Glutamatergic neuron (in vitro differentiated cells): ENCODE measurements around the gene ZNF670. TPM values are rescaled to one million over a fixed set of nuclear protein-coding genes. Genes with fewer than 3 reads are reported as not detected.
A peak's percentile ranks its signal among the peaks of the same experiment; 100 is the strongest.

Source experiments
- DNase-seq: peaks from one replicate; pipeline ENCODE4 v3.0.0; 2022
- H3K27ac Mint-ChIP-seq: one replicate; pipeline ENCODE4 v1.8.0; 2020; ENCODE audit warnings: mild to moderate bottlenecking, mixed read lengths, inconsistent platforms; ENCODE audit not compliant: unreplicated experiment
- H3K27me3 Mint-ChIP-seq: one replicate; pipeline ENCODE4 v1.8.0; 2020; ENCODE audit warnings: mild to moderate bottlenecking, moderate library complexity, mixed read lengths, inconsistent platforms; ENCODE audit not compliant: unreplicated experiment
- H3K36me3 Mint-ChIP-seq: one replicate; pipeline ENCODE4 v1.8.0; 2020; ENCODE audit warnings: mild to moderate bottlenecking, mixed read lengths, inconsistent platforms; ENCODE audit not compliant: unreplicated experiment
- H3K4me1 Mint-ChIP-seq: one replicate; pipeline ENCODE4 v1.8.0; 2020; ENCODE audit warnings: mild to moderate bottlenecking, low read depth, mixed read lengths, inconsistent platforms; ENCODE audit not compliant: unreplicated experiment
- H3K4me3 Mint-ChIP-seq: one replicate; pipeline ENCODE4 v1.8.0; 2020; ENCODE audit warnings: mild to moderate bottlenecking, mixed read lengths, inconsistent platforms; ENCODE audit not compliant: unreplicated experiment
- H3K9me3 Mint-ChIP-seq: one replicate; pipeline ENCODE4 v1.8.0; 2020; ENCODE audit warnings: mild to moderate bottlenecking, moderate library complexity, mixed read lengths, inconsistent platforms; ENCODE audit not compliant: unreplicated experiment
- CTCF ChIP-seq: fragments of 200-600 bp; sonication (generic); IDR thresholded peaks from one replicate; pipeline ENCODE4 v1.5.0; 2021; ENCODE audit not compliant: partially characterized antibody, unreplicated experiment
- total RNA-seq: library from RNA; stranded (reverse); fragmentation: NEBNext Ultra II Directional; extraction: Animal tissue kit (Norgen Biotek cat#: 25700); gene quantifications from one replicate; pipeline ENCODE4 v1.2.1, GENCODE V29; 2021; ENCODE audit not compliant: unreplicated experiment

The ZNF670 gene
- total RNA-seq, 1 donor from 2014 or later: 10.7 TPM

GRCh38 chr1:247104965-247105364 lies 26.4 kb upstream of the ZNF670 start:
- TF ChIP-seq CTCF: no peak
- H3K36me3 Mint-ChIP-seq: peaks cover 28% of the 10 kb centered on the region
- no peak for DNase-seq
- H3K9me3 Mint-ChIP-seq: peaks cover 23% of the 10 kb centered on the region
- peak overlapping the region; percentile 64 for H3K4me3 Mint-ChIP-seq
- peaks cover 12% of the 10 kb centered on the region for H3K4me1 Mint-ChIP-seq
- H3K27me3 Mint-ChIP-seq: peaks cover 9% of the 10 kb centered on the region
- H3K27ac Mint-ChIP-seq: peak overlapping the region; percentile 75

- H3K27ac Mint-ChIP-seq: peak within 1 kb of the TSS; percentile 94
- peak; percentile 99 for DNase-seq
- peaks cover 12% of the 10 kb centered on the region for H3K4me1 Mint-ChIP-seq
- H3K9me3 Mint-ChIP-seq: peaks cover 19% of the 10 kb centered on the region
- peak within 1 kb of the TSS; percentile 92 for H3K4me3 Mint-ChIP-seq
- H3K27me3 Mint-ChIP-seq: peaks cover 8% of the 10 kb centered on the region
- peaks cover 28% of the 10 kb centered on the region for H3K36me3 Mint-ChIP-seq
- TF ChIP-seq CTCF: no peak
These were observed 25.4 kb upstream of the ZNF670 start, which contains the start of gene ZNF669 for GRCh38 chr1:247103859-247104591. Gene ZNF669 (minus strand): TSS chr1:247104356. CDS start chr1:247104199, 157 bp downstream.

GRCh38 chr1:247102381-247102780 lies 23.8 kb upstream of the ZNF670 start:
- Mint-ChIP-seq H3K36me3 (peaks cover 38% of the 10 kb centered on the region), H3K27me3 (peaks cover 8% of the 10 kb centered on the region), H3K4me1 (peaks cover 12% of the 10 kb centered on the region), H3K27ac (no peak overlapping the region), H3K4me3 (peak overlapping the region; percentile 92), H3K9me3 (peaks cover 24% of the 10 kb centered on the region)
- DNase-seq: no peak
- TF ChIP-seq CTCF: no peak

GRCh38 chr1:247100676-247101279 lies 22.2 kb upstream of the ZNF670 start:
- Mint-ChIP-seq H3K4me1 (peaks cover 12% of the 10 kb centered on the region), H3K36me3 (peaks cover 54% of the 10 kb centered on the region), H3K4me3 (no peak overlapping the region), H3K27ac (no peak overlapping the region), H3K27me3 (peaks cover 10% of the 10 kb centered on the region), H3K9me3 (peaks cover 33% of the 10 kb centered on the region)
- DNase-seq: no peak
- no peak for TF ChIP-seq CTCF

- Mint-ChIP-seq H3K4me1 (no peaks in the 10 kb centered on the region), H3K4me3 (no peak overlapping the region), H3K27me3 (peaks cover 3% of the 10 kb centered on the region), H3K9me3 (peaks cover 24% of the 10 kb centered on the region), H3K36me3 (peaks cover 46% of the 10 kb centered on the region), H3K27ac (no peak overlapping the region)
- no peak for DNase-seq
- no peak for TF ChIP-seq CTCF
These were observed 18.3 kb upstream of the ZNF670 start for GRCh38 chr1:247096958-247097357.
